Measurements from ENCODE around the gene IKBKE. TPM values are rescaled to one million over a fixed set of nuclear protein-coding genes. Genes with fewer than 3 reads are reported as not detected.

The IKBKE gene
- total RNA-seq = 10 to 100 TPM; 13.8 to 77.4 (median 17.8) TPM

DNA sequence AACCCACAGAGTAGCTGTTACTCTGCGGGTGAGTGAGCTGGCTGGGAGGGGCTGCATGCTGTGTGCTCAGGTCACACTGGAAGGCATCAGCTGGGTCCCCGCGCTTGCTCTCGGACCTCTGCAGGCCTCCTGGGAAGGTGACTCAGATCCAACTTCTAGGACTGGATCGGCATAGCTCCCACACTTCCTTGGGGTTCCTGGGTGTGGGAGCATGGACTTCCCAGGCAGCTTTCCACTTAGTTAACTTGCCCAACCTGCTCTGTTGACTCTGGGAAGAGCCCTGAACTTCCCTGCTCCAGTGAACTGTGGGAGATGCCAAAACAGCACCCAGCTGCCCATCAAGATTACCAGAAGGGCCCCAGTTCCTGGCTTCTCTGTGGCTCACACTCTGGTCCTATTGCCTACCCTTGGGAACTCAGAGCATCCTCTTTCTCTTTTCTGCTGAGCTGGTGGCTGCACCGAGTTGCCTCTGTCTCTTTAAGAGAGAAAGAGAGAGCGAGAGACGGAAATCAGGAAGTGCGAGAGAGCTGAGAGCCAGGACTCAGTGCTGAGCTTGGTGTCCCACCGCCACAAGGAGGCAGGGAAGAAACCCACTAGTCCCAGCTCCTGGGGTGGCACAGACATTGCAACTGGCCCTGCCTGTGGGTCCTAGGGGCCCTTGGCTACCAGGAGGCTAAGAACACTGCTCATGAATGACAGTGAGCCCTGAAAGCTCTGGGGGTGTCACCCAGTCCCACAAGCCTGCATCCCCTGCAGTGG, at the start of gene IKBKE:
IKBKE (plus strand) TSS at position 544 of the 759 bp plus-strand sequence. CDS start 2,752 bp downstream, outside the sequence.
- intact Hi-C loops (cut with DNase I; ENCODE audit: low total_unique reads) = no loop called here
- H3K27ac ChIP-seq = peak within 1 kb of the TSS; percentile 73 to 85 (median 78)
- peak; percentile 77 for DNase-seq
- in situ Hi-C loops (cut with MboI; ENCODE audit: low pct_ligation_motif_present in 1 of 4, low pct_unique_long_range_greater_than_20kb in 1 of 4, low sequenced_read_pairs in 3 of 4) = no loop called here
- H3K4me3 ChIP-seq = peak within 1 kb of the TSS; percentile 50 to 75 (median 63)
- 0 to 5% methylated on average over 3 to 10 of the region's 10 CpGs for WGBS, 2 donors (ENCODE audit: low coverage in 1 of 2)
- no peaks in the 10 kb centered on the region for H3K9me3 ChIP-seq
- no peaks in the 10 kb centered on the region for H3K36me3 ChIP-seq
- H3K4me1 ChIP-seq = peaks cover 6 to 37% (median 24%) of the 10 kb centered on the region in 4 donors
- TF ChIP-seq, protein P1, sequence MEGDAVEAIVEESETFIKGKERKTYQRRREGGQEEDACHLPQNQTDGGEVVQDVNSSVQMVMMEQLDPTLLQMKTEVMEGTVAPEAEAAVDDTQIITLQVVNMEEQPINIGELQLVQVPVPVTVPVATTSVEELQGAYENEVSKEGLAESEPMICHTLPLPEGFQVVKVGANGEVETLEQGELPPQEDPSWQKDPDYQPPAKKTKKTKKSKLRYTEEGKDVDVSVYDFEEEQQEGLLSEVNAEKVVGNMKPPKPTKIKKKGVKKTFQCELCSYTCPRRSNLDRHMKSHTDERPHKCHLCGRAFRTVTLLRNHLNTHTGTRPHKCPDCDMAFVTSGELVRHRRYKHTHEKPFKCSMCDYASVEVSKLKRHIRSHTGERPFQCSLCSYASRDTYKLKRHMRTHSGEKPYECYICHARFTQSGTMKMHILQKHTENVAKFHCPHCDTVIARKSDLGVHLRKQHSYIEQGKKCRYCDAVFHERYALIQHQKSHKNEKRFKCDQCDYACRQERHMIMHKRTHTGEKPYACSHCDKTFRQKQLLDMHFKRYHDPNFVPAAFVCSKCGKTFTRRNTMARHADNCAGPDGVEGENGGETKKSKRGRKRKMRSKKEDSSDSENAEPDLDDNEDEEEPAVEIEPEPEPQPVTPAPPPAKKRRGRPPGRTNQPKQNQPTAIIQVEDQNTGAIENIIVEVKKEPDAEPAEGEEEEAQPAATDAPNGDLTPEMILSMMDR (IDR thresholded peaks at IDR 0.05) = peak; percentile 24 to 58 (median 35)
- TF ChIP-seq POLR2A (IDR thresholded peaks at IDR 0.05) (peak; percentile 48), POLR2AphosphoS5 (IDR thresholded peaks at IDR 0.05) (peak; percentile 48 to 74 (median 73)), EP300 (IDR thresholded peaks at IDR 0.05; ENCODE audit: low read depth) (no peak)
- no peaks in the 10 kb centered on the region for H3K27me3 ChIP-seq

DNA sequence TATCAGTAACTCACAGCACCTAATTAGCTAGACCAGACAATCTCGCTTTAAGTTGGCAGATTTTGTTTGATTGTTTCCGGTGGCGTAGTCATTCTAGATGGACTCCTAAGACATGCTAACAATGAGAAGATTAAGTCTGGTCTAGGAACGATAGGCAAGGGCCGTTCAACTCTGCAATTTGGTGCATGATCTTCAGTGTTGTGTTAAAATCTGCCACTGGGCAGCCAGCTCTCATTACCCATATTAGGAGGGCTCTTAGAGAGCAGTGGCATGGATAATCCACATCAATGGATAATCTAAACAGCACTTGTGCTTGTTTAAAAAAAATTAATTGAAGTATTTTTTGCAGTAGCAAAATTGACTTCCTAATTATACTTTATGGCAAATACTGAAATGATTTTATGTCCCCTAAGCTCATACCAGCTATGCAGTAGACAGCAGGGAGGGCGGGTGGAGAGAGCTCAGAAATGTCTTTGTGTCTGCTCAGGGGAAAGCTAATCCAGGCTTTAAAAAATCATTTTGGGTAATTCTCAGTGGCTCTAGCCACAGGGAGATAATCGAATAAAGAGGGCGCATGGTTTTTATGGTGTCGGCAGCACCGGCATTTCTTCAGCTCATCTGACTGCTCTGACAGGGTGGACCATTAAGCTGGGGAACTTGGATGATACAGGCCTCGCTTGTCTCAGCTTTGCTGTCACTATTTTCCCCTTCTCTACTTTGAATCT, 48.5 kb upstream of the IKBKE start:
- Histone ChIP-seq H3K4me3 (no peak overlapping the region), H3K27ac (no peak overlapping the region), H3K9me3 (no peaks in the 10 kb centered on the region), H3K27me3 (no peaks in the 10 kb centered on the region), H3K4me1 (peaks cover 0 to 14% (median 7%) of the 10 kb centered on the region in 4 donors), H3K36me3 (no peaks in the 10 kb centered on the region)
- intact Hi-C loops (cut with DNase I; ENCODE audit: low total_unique reads) = no loop called here
- no peak for TF ChIP-seq POLR2A (IDR thresholded peaks at IDR 0.05)
- TF ChIP-seq, protein P1 (IDR thresholded peaks at IDR 0.05) = no peak
- TF ChIP-seq EP300 (IDR thresholded peaks at IDR 0.05; ENCODE audit: low read depth) = no peak
- no peak for TF ChIP-seq POLR2AphosphoS5 (IDR thresholded peaks at IDR 0.05)
- in situ Hi-C loops (cut with MboI; ENCODE audit: low pct_ligation_motif_present in 1 of 4, low pct_unique_long_range_greater_than_20kb in 1 of 4, low sequenced_read_pairs in 3 of 4) = no loop called here
- WGBS, 2 donors (ENCODE audit: low coverage in 1 of 2) = 79 to 95% methylated on average over 6 to 11 of the region's 11 CpGs
- no peak for DNase-seq

DNA sequence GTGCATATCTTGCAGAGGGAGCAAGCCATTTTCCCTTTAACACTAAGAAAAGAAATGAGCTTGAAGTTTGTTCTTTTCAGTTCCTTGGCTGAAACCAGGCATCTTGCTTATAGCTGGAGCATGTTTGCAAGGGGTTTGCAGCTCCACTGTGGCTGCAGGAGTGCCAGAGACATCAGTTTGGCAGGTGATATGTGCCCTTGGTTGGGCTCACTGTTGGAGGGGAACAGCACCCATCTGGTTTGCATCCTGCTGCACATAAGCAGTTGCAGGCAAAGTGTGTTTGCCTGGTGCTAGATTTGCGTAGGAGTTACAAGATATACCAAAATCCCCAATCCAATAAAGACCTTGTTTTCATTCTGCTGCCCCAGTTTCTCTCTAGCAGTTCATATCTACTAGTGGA, 47.8 kb upstream of the IKBKE start:
- H3K4me3 ChIP-seq = no peak overlapping the region
- peaks cover 0 to 14% (median 7%) of the 10 kb centered on the region in 4 donors for H3K4me1 ChIP-seq
- in situ Hi-C loops (cut with MboI; ENCODE audit: low pct_ligation_motif_present in 1 of 4, low pct_unique_long_range_greater_than_20kb in 1 of 4, low sequenced_read_pairs in 3 of 4) (no loop called here), intact Hi-C loops (cut with DNase I; ENCODE audit: low total_unique reads) (no loop called here)
- no peak for DNase-seq
- H3K27ac ChIP-seq = no peak overlapping the region
- WGBS, 2 donors (ENCODE audit: low coverage in 1 of 2) = 63 to 92% methylated on average over 1 of the region's 1 CpG
- H3K9me3 ChIP-seq = no peaks in the 10 kb centered on the region
- no peaks in the 10 kb centered on the region for H3K27me3 ChIP-seq
- H3K36me3 ChIP-seq = no peaks in the 10 kb centered on the region
- TF ChIP-seq POLR2AphosphoS5 (IDR thresholded peaks at IDR 0.05) (no peak), POLR2A (IDR thresholded peaks at IDR 0.05) (no peak), EP300 (IDR thresholded peaks at IDR 0.05; ENCODE audit: low read depth) (no peak)
- TF ChIP-seq, protein P1 (IDR thresholded peaks at IDR 0.05) = no peak

DNA sequence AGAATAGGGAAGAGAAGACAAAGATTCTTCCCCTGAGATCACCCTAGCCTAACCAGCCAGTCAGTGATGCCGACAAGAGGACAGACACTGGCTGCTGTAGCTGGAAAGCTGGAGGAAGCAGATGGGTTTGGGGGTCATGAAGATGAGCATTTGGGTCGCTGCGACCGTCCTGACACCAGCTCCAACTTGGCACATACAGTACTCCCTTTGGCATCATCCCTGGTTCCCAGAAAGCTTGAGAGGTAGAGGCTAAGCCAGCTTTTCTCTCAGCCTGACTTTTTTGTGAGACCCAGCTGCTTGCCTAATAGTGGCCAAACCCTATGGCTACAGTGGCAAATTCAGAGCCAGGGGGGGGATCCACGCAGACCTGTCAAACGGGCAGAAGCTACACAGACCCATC, 43.0 kb upstream of the IKBKE start:
- Histone ChIP-seq H3K9me3 (no peaks in the 10 kb centered on the region), H3K27me3 (no peaks in the 10 kb centered on the region), H3K36me3 (no peaks in the 10 kb centered on the region), H3K27ac (no peak overlapping the region), H3K4me1 (peaks cover 0 to 7% (median 0%) of the 10 kb centered on the region in 4 donors), H3K4me3 (no peak overlapping the region)
- intact Hi-C loops (cut with DNase I; ENCODE audit: low total_unique reads) = no loop called here
- in situ Hi-C loops (cut with MboI; ENCODE audit: low pct_ligation_motif_present in 1 of 4, low pct_unique_long_range_greater_than_20kb in 1 of 4, low sequenced_read_pairs in 3 of 4) = no loop called here
- TF ChIP-seq EP300 (IDR thresholded peaks at IDR 0.05; ENCODE audit: low read depth) = no peak
- TF ChIP-seq, protein P1 (IDR thresholded peaks at IDR 0.05) = no peak
- TF ChIP-seq POLR2AphosphoS5 (IDR thresholded peaks at IDR 0.05) = no peak
- no peak for TF ChIP-seq POLR2A (IDR thresholded peaks at IDR 0.05)
- WGBS, 2 donors (ENCODE audit: low coverage in 1 of 2) = 95% methylated on average over 6 of the region's 6 CpGs; no CpG with 5 or more reads in 1 of the 2 donors
- DNase-seq = no peak

All from transverse colon (tissue), 4 donors.